Astrocyte (in vitro differentiated cells and primary cell): ENCODE results near the gene MAN1B1. TPM values are rescaled to one million over a fixed set of nuclear protein-coding genes. Genes with fewer than 3 reads are reported as not detected.

ENCODE experiments used
- DNase-seq: peaks from one replicate; pipeline ENCODE4 v3.0.0-alpha.2; 2010; ENCODE audit warnings: low read depth
- FAIRE-seq: peaks from 2 replicates; lab custom pipeline; 2011; peaks lifted over from hg19 to GRCh38; lab: Jason Lieb, UNC
- H2AFZ ChIP-seq: 2 replicates; pipeline ENCODE4 v1.6.0; 2012; ENCODE audit warnings: low read depth, low read length, inconsistent platforms
- H3K27ac ChIP-seq: 2 replicates; pipeline ENCODE4 v1.5.1; 2011; ENCODE audit warnings: low read depth, low read length, inconsistent platforms
- H3K27me3 ChIP-seq: 2 replicates; pipeline ENCODE4 v1.6.0; 2011; ENCODE audit warnings: low read length, inconsistent platforms; ENCODE audit not compliant: insufficient read depth
- H3K36me3 ChIP-seq: 2 replicates; pipeline ENCODE4 v1.5.1; 2011; ENCODE audit warnings: low read length, inconsistent platforms; ENCODE audit not compliant: insufficient read depth
- H3K4me1 ChIP-seq: 2 replicates; pipeline ENCODE4 v1.5.1; 2011; ENCODE audit warnings: low read length, inconsistent platforms; ENCODE audit not compliant: insufficient read depth
- H3K4me2 ChIP-seq: 2 replicates; pipeline ENCODE4 v1.6.0; 2012; ENCODE audit warnings: low read length, inconsistent platforms
- H3K4me3 ChIP-seq: 2 replicates; pipeline ENCODE4 v1.5.1; 2011; ENCODE audit warnings: low read depth, mild to moderate bottlenecking, low read length, inconsistent platforms; ENCODE audit not compliant: insufficient read depth
- H3K79me2 ChIP-seq: 2 replicates; pipeline ENCODE4 v1.6.0; 2012; ENCODE audit warnings: mild to moderate bottlenecking, low read length, inconsistent platforms; ENCODE audit not compliant: insufficient read depth
- H3K9ac ChIP-seq: 2 replicates; pipeline ENCODE4 v1.6.0; 2012; ENCODE audit warnings: mild to moderate bottlenecking, low read length, inconsistent platforms
- H3K9me3 ChIP-seq: 2 replicates; pipeline ENCODE4 v1.5.1; 2012; ENCODE audit warnings: low read depth, mild to moderate bottlenecking, low read length, inconsistent platforms; ENCODE audit not compliant: insufficient read depth
- H4K20me1 ChIP-seq: 2 replicates; pipeline ENCODE4 v1.6.0; 2012; ENCODE audit warnings: low read length, inconsistent platforms; ENCODE audit not compliant: insufficient read depth
- H3K27ac Mint-ChIP-seq: one replicate; pipeline ENCODE4 v1.8.0; 2021; ENCODE audit warnings: mild to moderate bottlenecking, mixed read lengths; ENCODE audit not compliant: unreplicated experiment
- H3K27me3 Mint-ChIP-seq: one replicate; pipeline ENCODE4 v1.8.0; 2021; ENCODE audit warnings: low read depth, mixed read lengths; ENCODE audit not compliant: unreplicated experiment
- H3K36me3 Mint-ChIP-seq: one replicate; pipeline ENCODE4 v1.8.0; 2021; ENCODE audit warnings: low read depth, mixed read lengths; ENCODE audit not compliant: unreplicated experiment
- H3K4me1 Mint-ChIP-seq: one replicate; pipeline ENCODE4 v1.8.0; 2021; ENCODE audit warnings: low read depth, mixed read lengths; ENCODE audit not compliant: unreplicated experiment
- H3K4me3 Mint-ChIP-seq: one replicate; pipeline ENCODE4 v1.8.0; 2021; ENCODE audit warnings: mild to moderate bottlenecking, moderate library complexity, mixed read lengths; ENCODE audit not compliant: unreplicated experiment
- H3K9me3 Mint-ChIP-seq: one replicate; pipeline ENCODE4 v1.8.0; 2021; ENCODE audit warnings: mild to moderate bottlenecking, mixed read lengths; ENCODE audit not compliant: unreplicated experiment
- CTCF ChIP-seq: IDR thresholded peaks from 2 replicates; pipeline ENCODE4 v1.5.1; 2011; ENCODE audit warnings: low read depth, mild to moderate bottlenecking, inconsistent platforms, low read length, moderate library complexity; ENCODE audit not compliant: insufficient read depth
- EZH2 ChIP-seq: IDR thresholded peaks from 2 replicates; pipeline ENCODE4 v1.6.1; 2012; ENCODE audit warnings: mild to moderate bottlenecking, low read length, inconsistent platforms; ENCODE audit not compliant: insufficient read depth
- total RNA-seq: library from RNA; stranded (reverse); gene quantifications from 2 replicates; pipeline ENCODE4 v1.2.1, GENCODE V29; 2021

The MAN1B1 gene
- total RNA-seq, 1 donor from 2014 or later = 69.2 TPM

- Mint-ChIP-seq H3K4me1 (no peaks in the 10 kb centered on the region), H3K9me3 (no peaks in the 10 kb centered on the region)
These were observed 21.3 kb upstream of the MAN1B1 start for GRCh38 chr9:137065336-137065967.

GRCh38 chr9:137066096-137066861 is 20.5 kb upstream of the MAN1B1 start:
- Histone ChIP-seq H3K27me3 (no peaks in the 10 kb centered on the region), H3K9ac (no peak overlapping the region), H3K4me3 (no peak overlapping the region), H3K79me2 (no peaks in the 10 kb centered on the region), H3K27ac (no peak overlapping the region), H3K4me1 (peaks cover 9% of the 10 kb centered on the region), H3K9me3 (no peaks in the 10 kb centered on the region), H4K20me1 (peaks cover 14% of the 10 kb centered on the region), H3K4me2 (no peak overlapping the region), H3K36me3 (no peaks in the 10 kb centered on the region), H2AFZ (no peak overlapping the region)
- no peaks in the 10 kb centered on the region for H3K4me1 Mint-ChIP-seq
- peaks cover 16% of the 10 kb centered on the region for H3K27me3 Mint-ChIP-seq
- DNase-seq = no peak
- no peaks in the 10 kb centered on the region for H3K9me3 Mint-ChIP-seq
- TF ChIP-seq CTCF (no peak), EZH2 (no peak)
- no peak for FAIRE-seq
- no peak overlapping the region for H3K27ac Mint-ChIP-seq
- H3K4me3 Mint-ChIP-seq = no peak overlapping the region
- H3K36me3 Mint-ChIP-seq = peaks cover 3% of the 10 kb centered on the region

More at GRCh38 chr9:137065336-137065967, 21.3 kb upstream of the MAN1B1 start:
- no peak overlapping the region for H3K27ac Mint-ChIP-seq
- Histone ChIP-seq H3K4me1 (peaks cover 3% of the 10 kb centered on the region), H3K79me2 (no peaks in the 10 kb centered on the region), H3K27me3 (no peaks in the 10 kb centered on the region), H3K9ac (no peak overlapping the region), H3K27ac (no peak overlapping the region), H3K4me2 (no peak overlapping the region), H3K36me3 (no peaks in the 10 kb centered on the region), H3K4me3 (no peak overlapping the region), H4K20me1 (peaks cover 14% of the 10 kb centered on the region), H2AFZ (no peak overlapping the region), H3K9me3 (no peaks in the 10 kb centered on the region)
- no peak for TF ChIP-seq CTCF
- no peak for TF ChIP-seq EZH2
- no peak for FAIRE-seq
- H3K36me3 Mint-ChIP-seq = no peaks in the 10 kb centered on the region
- peaks cover 18% of the 10 kb centered on the region for H3K27me3 Mint-ChIP-seq
- no peak for DNase-seq
- H3K4me3 Mint-ChIP-seq = no peak overlapping the region
